Fibroblast of villous mesenchyme (primary cell): ENCODE measurements around the gene DDX24. TPM values are rescaled to one million over a fixed set of nuclear protein-coding genes. Genes with fewer than 3 reads are reported as not detected.

ENCODE experiments used
- DNase-seq: peaks from one replicate; pipeline ENCODE4 v3.0.0-alpha.2; 2010; ENCODE audit warnings: low read depth
- H3K4me3 ChIP-seq: 2 replicates; pipeline ENCODE4 v1.5.1; 2011; ENCODE audit warnings: low read depth, mild to moderate bottlenecking, low read length
- total RNA-seq: library from RNA; depleted of rRNA; stranded (reverse); fragments of >200 nt; gene quantifications from 2 replicates; pipeline ENCODE4 v1.2.3, GENCODE V29; 2012
- TF ChIP-seq, protein P1 (sequence below): IDR thresholded peaks from 2 replicates; pipeline ENCODE4 v1.5.1; 2012; ENCODE audit warnings: low read depth, mild to moderate bottlenecking, low read length; ENCODE audit not compliant: insufficient read depth

The DDX24 gene, protein sequence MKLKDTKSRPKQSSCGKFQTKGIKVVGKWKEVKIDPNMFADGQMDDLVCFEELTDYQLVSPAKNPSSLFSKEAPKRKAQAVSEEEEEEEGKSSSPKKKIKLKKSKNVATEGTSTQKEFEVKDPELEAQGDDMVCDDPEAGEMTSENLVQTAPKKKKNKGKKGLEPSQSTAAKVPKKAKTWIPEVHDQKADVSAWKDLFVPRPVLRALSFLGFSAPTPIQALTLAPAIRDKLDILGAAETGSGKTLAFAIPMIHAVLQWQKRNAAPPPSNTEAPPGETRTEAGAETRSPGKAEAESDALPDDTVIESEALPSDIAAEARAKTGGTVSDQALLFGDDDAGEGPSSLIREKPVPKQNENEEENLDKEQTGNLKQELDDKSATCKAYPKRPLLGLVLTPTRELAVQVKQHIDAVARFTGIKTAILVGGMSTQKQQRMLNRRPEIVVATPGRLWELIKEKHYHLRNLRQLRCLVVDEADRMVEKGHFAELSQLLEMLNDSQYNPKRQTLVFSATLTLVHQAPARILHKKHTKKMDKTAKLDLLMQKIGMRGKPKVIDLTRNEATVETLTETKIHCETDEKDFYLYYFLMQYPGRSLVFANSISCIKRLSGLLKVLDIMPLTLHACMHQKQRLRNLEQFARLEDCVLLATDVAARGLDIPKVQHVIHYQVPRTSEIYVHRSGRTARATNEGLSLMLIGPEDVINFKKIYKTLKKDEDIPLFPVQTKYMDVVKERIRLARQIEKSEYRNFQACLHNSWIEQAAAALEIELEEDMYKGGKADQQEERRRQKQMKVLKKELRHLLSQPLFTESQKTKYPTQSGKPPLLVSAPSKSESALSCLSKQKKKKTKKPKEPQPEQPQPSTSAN
- 92.1 and 128 TPM in 2 replicates for total RNA-seq

DNA sequence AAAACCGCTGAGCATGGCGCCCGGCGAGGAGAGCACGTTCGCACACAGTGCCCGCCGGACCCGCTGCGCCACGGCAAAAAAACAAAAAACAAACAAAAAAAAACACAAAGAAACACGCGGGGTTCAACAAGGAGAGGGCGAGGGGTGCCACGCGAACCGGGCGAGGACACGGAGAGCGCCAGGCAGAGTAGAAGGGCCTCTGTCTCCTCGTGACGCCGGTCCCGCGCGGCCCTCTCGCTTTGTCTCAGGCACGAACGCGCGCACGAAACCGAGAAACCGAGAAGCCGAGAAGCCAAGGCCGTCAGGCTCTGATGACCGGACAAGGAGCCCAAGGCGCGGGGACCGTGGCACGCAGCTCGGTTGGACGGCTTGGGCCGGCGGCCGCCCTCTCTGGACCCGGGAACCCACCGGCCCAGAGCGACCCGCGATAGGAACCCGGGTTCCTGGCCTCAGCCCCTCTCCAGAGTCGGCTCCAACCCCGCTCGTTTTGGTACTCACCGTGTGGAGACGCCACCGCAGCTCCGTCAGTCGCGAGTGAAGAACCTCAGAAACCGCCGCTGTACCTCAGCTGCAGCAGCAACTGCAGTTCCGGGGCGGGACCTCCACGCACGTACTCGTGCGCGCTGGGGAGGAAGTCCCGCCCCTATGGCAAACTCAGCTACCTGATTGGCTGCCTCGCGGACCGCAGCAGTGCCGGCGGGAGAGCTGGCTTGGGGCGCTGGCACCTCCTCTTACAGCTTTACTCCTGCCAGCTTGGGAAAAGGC lies at the start of gene DDX24, which contains the start of gene IFI27L1:
TSS of gene DDX24 (minus strand) at position 582 of the 765 bp plus-strand sequence. CDS start 1,460 bp downstream, outside the sequence.
TSS of gene IFI27L1 (plus strand) at position 690 of the 765 bp plus-strand sequence. CDS start 15,628 bp downstream, outside the sequence.
- TF ChIP-seq, protein P1, sequence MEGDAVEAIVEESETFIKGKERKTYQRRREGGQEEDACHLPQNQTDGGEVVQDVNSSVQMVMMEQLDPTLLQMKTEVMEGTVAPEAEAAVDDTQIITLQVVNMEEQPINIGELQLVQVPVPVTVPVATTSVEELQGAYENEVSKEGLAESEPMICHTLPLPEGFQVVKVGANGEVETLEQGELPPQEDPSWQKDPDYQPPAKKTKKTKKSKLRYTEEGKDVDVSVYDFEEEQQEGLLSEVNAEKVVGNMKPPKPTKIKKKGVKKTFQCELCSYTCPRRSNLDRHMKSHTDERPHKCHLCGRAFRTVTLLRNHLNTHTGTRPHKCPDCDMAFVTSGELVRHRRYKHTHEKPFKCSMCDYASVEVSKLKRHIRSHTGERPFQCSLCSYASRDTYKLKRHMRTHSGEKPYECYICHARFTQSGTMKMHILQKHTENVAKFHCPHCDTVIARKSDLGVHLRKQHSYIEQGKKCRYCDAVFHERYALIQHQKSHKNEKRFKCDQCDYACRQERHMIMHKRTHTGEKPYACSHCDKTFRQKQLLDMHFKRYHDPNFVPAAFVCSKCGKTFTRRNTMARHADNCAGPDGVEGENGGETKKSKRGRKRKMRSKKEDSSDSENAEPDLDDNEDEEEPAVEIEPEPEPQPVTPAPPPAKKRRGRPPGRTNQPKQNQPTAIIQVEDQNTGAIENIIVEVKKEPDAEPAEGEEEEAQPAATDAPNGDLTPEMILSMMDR = no peak

DNA sequence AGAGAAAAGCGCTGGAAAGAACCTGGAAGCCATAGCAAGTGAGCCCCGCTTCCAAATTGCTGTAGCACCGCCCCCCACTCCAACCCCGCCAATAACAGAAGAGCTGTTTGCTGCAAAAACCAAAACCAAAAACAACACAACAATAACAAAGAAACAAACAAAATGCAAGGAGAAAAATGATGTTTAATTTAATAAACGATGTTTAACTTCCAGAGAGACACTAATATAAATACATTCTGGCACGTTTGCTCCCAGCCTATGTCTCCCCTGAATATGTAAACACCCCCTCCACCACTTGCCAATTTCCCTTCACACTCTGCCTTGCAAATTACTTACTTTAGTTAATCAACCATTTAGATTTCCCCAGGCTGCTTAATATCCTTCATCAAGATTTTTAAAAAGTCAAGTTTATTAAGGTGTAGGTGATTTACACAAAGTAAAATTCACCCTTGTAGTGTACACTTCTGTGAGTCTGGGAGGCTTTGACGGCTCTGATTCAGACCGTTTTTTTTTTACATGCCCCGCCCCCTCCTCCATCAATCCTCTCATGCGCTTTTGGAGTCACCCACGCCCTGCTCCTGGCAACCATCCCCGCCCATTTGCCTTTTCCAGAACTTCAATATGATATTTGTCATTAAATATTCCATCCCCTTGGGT lies 48.9 kb upstream of the DDX24 start:
- TF ChIP-seq, protein P1 = no peak
- DNase-seq = peak; percentile 37
- H3K4me3 ChIP-seq = peak overlapping the region; percentile 82

More for the DNA sequence above, at the start of gene DDX24, which contains the start of gene IFI27L1:
- peak; percentile 95 for DNase-seq
- peak within 1 kb of the TSS; percentile 96 for H3K4me3 ChIP-seq

GRCh38 chr14:94129111-94129757 lies 48.2 kb upstream of the DDX24 start, which contains the start of gene IFI27L2:
IFI27L2 (minus strand) TSS chr14:94129604; CDS start chr14:94129564, 40 bp downstream.
- DNase-seq = peak; percentile 83
- TF ChIP-seq, protein P1 = peak; percentile 30
- peak within 1 kb of the TSS; percentile 82 for H3K4me3 ChIP-seq

GRCh38 chr14:94128216-94128839 lies 47.3 kb upstream of the DDX24 start:
- peak overlapping the region; percentile 82 for H3K4me3 ChIP-seq
- TF ChIP-seq, protein P1 = no peak
- DNase-seq = no peak

DNA sequence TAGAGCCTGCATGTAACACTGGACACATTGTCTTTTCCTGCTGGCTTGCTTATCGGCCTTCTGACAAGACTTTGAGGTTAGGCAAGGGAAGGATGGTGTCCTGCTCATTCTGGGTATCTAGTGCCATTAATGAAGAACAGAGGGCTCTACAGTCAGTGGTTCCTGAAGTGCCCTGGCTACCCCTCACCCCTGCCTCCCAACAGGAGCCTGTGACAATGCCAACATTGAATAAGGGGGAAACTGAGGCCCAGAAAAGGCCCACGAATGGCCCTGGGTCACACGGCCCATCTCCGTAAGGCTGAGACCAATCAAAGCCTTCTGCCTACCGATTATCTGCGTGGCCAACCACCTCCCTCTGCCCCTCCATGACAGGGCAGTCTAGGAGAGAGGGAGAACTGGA lies 46.3 kb upstream of the DDX24 start:
- DNase-seq = no peak
- TF ChIP-seq, protein P1 = no peak
- no peak overlapping the region for H3K4me3 ChIP-seq
